Ectodermal cell (in vitro differentiated cells): ENCODE results near the gene SUSD2.
"Not testable (repeated sequence)": the region's sequence is repeated elsewhere in the genome, so short reads cannot be mapped to it uniquely, and the experiment has no call there.

Source experiments
- H3K27ac ChIP-seq: 2 replicates; pipeline ENCODE4 v1.7.0; 2013; ENCODE audit warnings: mild to moderate bottlenecking, low read depth, low read length; ENCODE audit not compliant: insufficient read depth, poor library complexity, severe bottlenecking
- H3K27me3 ChIP-seq: 2 replicates; pipeline ENCODE4 v1.7.0; 2013; ENCODE audit warnings: mild to moderate bottlenecking, low read length; ENCODE audit not compliant: insufficient read depth, control insufficient read depth, poor library complexity, severe bottlenecking
- H3K36me3 ChIP-seq: one replicate; pipeline ENCODE4 v1.7.0; 2013; ENCODE audit warnings: low read length; ENCODE audit not compliant: control insufficient read depth, insufficient read depth
- H3K4me1 ChIP-seq: one replicate; pipeline ENCODE4 v1.7.0; 2013; ENCODE audit warnings: low read length; ENCODE audit not compliant: control insufficient read depth, insufficient read depth
- H3K4me3 ChIP-seq: 2 replicates; pipeline ENCODE4 v1.7.0; 2013; ENCODE audit warnings: low read depth, low read length, control low read depth; ENCODE audit not compliant: insufficient read depth
- H3K9me3 ChIP-seq: 2 replicates; pipeline ENCODE4 v1.7.0; 2013; ENCODE audit warnings: mild to moderate bottlenecking, low read length, moderate library complexity; ENCODE audit not compliant: control insufficient read depth
- whole genome bisulfite sequencing, 2 experiments: methylation state at CpG; one replicate each; pipeline ENCODE4 v1.1.7; 2013; ENCODE audit warnings: missing lambda C conversion rate in 2 of 2; 5-methylcytosine and 5-hydroxymethylcytosine counted together

The SUSD2 gene

DNA sequence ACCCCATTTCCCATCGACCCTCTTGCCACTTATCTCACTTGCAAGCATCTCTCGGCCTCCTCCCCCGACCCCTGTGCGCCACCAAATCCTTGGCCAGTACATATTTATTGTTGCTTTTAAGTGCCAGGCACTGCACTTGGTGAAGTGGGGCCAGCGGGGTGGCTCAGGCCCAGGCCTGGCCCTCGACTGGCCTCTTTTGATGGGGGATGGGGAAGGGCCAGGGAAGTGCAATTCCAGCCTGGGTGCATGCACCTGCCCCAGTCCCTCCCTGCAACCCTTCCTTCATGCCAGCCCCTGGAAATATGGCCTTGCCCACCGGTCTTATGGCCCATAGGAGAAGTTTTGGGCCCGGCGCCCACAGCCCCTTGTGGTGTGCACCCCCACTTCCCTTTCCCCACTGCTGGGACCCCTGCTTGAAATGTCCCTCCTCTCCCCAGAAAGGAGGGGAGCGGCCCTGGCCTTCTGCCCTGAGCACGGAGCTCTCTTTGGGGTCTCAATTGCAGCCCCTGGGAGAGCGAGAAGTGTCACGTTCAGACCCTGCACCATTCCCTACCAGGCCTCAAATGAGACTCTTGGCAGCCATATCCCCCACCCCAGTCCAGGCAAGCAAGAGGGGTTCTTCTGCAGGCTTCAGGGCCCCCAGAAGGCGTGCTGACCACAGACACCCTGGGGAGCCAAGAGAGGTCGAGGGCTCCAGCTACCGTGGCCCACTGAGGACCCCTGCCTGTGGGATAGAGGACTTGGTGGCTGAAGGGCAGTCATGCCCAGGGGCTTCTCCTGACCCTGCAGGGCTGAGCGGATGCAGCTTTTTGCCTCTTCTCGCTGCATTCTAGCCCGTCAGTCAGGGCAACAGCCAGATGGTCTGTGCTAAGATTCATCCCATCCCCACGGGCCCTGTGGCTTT is 961 bp downstream of the SUSD2 start:
- WGBS, 2 experiments, result 80 to 82% methylated on average over 20 of the region's 20 CpGs
- no peak overlapping the region for H3K4me3 ChIP-seq
- H3K9me3 ChIP-seq, result no peaks in the 10 kb centered on the region
- H3K27ac ChIP-seq, result no peak overlapping the region
- H3K4me1 ChIP-seq, result peaks cover 9% of the 10 kb centered on the region
- no peaks in the 10 kb centered on the region for H3K36me3 ChIP-seq
- H3K27me3 ChIP-seq, result no peaks in the 10 kb centered on the region

DNA sequence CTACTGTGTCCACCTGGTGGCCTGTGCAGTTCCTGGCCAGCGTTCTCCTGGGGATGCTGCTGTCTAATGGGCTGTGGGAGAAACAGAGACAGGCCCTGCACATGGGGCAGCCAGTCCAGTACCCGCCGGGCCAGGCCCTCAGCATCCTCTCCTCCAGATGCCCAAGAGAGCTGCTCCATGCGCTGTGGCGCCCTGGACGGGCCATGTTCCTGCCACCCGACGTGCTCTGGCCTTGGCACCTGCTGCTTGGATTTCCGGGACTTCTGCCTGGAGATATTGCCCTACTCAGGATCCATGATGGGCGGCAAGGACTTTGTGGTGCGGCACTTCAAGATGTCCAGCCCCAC is 1.6 kb downstream of the SUSD2 start:
- not testable (repeated sequence) for H3K4me3 ChIP-seq, H3K9me3 ChIP-seq, H3K27me3 ChIP-seq, H3K4me1 ChIP-seq, H3K36me3 ChIP-seq, H3K27ac ChIP-seq
- WGBS, 2 experiments, result 94 to 95% methylated on average over 9 to 11 of the region's 11 CpGs

DNA sequence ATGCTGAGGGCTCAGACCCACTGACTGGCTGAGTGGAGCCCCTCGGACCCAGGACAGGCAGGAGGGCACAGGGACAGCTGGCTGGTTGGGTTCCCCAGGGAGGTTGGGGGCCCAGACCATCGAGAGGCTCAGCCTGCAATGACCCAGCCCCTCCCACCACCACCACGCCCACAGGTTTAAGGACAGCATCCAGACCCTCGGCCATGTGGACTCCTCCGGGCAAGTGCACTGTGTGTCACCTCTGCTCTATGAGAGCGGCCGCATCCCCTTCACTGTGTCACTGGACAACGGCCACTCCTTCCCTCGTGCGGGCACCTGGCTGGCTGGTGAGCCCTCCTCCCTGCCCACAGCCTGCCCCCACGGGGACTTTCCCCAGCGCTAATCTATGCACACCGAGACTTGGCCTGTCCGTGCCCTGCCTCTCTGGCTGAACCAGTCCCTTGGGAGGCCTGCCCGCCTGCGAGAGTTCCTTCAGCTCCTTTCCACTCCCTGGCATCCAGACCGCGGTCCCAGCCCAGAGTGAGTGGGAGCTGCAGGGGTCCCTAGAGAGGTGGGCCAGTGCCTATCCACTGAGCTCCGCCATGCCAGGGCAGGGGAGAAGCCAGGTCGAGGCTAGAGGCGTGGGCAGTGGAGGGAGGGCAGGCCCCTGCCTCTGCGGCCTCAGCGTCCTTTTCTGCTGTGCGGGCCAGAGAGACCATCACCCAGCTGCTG is 2.2 kb downstream of the SUSD2 start:
- Histone ChIP-seq H3K4me1 (peaks cover 9% of the 10 kb centered on the region), H3K36me3 (no peaks in the 10 kb centered on the region), H3K9me3 (no peaks in the 10 kb centered on the region), H3K4me3 (no peak overlapping the region), H3K27ac (no peak overlapping the region), H3K27me3 (no peaks in the 10 kb centered on the region)
- WGBS, 2 experiments, result 93 to 94% methylated on average over 24 of the region's 24 CpGs

DNA sequence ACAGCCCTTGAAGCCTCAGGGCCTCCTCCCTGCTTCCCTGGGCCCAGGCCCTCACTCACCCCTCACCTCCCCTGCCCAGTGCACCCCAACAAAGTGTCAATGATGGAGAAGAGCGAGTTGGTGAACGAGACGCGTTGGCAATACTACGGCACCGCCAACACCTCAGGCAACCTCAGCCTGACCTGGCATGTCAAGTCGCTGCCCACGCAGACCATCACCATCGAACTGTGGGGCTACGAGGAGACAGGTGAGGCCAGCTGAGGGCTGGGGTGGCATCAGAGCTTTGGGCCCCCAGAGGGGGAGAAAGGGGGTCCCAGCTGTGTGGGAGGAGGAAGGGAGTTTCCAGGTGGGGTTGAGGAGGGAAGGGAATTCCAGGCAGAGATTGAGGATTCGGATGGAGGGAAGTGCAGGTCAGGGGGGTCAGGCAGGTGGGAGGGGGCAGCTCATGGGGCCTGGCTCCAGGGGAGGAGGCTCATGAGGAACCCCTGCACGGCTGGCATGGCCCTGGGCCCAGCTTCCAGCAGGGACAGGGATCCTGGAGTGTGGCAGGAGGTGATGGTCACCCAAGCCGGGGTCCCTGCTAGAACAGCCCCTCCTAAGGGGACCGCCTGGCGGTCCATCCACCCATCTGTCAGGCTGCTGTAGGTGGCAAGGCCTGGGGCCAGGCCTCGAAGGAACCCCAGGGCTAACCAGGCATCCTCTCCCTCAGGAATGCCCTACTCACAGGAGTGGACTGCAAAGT is 2.9 kb downstream of the SUSD2 start:
- Histone ChIP-seq H3K27ac (no peak overlapping the region), H3K36me3 (no peaks in the 10 kb centered on the region), H3K9me3 (no peaks in the 10 kb centered on the region), H3K4me1 (peaks cover 9% of the 10 kb centered on the region), H3K27me3 (no peaks in the 10 kb centered on the region), H3K4me3 (no peak overlapping the region)
- WGBS, 2 experiments, result 93 to 96% methylated on average over 16 of the region's 16 CpGs

DNA sequence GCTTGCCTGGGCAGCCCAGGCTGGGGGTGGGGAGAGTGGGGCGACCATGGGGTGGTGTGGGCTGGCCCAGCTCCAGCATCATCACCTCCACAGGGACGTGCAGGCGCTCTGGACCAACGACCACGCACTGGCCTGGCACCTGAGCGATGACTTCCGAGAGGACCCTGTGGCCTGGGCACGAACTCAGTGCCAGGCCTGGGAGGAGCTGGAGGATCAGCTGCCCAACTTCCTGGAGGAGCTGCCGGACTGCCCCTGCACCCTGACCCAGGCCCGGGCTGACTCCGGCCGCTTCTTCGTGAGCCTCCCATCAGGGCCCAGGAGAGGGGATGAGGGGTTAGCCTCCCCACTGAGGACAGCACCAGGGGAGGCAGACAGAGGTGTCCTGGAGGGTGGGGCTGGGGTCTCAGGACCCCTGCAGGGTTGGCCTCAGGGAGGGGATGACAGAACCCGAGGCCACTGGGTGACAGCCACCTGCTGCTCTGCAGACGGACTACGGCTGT is 3.8 kb downstream of the SUSD2 start:
- H3K4me3 ChIP-seq, result no peak overlapping the region
- H3K36me3 ChIP-seq, result no peaks in the 10 kb centered on the region
- peaks cover 9% of the 10 kb centered on the region for H3K4me1 ChIP-seq
- no peaks in the 10 kb centered on the region for H3K9me3 ChIP-seq
- 95 to 96% methylated on average over 16 of the region's 16 CpGs for WGBS, 2 experiments
- H3K27me3 ChIP-seq, result no peaks in the 10 kb centered on the region
- no peak overlapping the region for H3K27ac ChIP-seq

DNA sequence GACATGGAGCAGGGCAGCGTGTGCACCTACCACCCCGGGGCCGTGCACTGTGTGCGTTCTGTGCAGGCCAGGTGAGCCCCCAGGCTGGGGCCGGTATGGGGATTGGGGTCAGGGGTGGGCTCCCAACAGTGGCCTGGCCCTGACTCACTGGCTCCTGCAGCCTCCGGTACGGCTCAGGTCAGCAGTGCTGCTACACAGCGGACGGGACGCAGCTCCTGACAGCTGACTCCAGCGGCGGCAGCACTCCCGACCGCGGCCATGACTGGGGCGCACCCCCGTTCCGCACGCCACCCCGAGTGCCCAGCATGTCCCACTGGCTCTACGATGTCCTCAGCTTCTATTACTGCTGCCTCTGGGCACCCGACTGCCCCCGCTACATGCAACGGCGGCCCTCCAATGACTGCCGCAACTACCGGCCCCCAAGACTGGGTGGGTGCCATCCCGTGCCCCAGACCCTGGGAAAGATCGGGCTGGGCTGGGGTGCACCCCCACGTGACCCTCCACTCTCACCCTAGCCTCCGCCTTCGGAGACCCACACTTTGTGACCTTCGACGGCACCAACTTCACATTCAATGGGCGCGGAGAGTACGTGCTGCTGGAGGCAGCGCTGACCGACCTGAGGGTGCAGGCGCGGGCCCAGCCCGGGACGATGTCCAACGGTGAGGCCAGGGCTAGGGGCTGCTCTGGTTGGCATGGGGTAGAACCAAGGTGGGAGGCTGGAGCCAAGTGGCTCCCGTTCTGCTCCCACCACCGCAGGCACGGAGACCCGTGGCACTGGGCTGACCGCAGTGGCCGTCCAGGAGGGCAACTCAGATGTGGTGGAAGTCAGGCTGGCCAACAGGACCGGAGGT is 4.4 kb downstream of the SUSD2 start:
- H3K36me3 ChIP-seq, result no peaks in the 10 kb centered on the region
- WGBS, 2 experiments, result 95% methylated on average over 51 of the region's 51 CpGs
- peaks cover 9% of the 10 kb centered on the region for H3K4me1 ChIP-seq
- H3K9me3 ChIP-seq, result no peaks in the 10 kb centered on the region
- no peak overlapping the region for H3K27ac ChIP-seq
- H3K4me3 ChIP-seq, result no peak overlapping the region
- no peaks in the 10 kb centered on the region for H3K27me3 ChIP-seq

DNA sequence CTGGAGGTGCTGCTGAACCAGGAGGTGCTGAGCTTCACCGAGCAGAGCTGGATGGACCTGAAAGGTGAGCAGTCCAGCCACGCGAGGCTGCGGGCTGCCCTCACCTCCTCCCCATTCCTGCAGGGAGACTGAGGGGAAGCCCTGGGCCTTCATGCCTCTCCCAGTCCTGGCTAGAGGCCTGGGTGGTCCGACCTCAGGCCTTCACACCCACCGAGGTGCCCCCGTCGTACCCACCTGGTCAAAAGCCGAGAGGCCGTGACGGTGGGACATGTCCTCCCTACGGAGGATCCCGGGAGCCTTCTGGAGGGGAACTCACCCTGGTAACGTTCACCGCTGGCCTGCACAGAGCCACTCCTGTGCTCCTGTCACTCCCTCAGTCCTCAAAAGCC is 5.1 kb downstream of the SUSD2 start:
- H3K9me3 ChIP-seq, result no peaks in the 10 kb centered on the region
- H3K4me3 ChIP-seq, result no peak overlapping the region
- WGBS, 2 experiments, result 93% methylated on average over 15 of the region's 15 CpGs
- H3K27me3 ChIP-seq, result no peaks in the 10 kb centered on the region
- no peak overlapping the region for H3K27ac ChIP-seq
- peaks cover 9% of the 10 kb centered on the region for H3K4me1 ChIP-seq
- H3K36me3 ChIP-seq, result no peaks in the 10 kb centered on the region

DNA sequence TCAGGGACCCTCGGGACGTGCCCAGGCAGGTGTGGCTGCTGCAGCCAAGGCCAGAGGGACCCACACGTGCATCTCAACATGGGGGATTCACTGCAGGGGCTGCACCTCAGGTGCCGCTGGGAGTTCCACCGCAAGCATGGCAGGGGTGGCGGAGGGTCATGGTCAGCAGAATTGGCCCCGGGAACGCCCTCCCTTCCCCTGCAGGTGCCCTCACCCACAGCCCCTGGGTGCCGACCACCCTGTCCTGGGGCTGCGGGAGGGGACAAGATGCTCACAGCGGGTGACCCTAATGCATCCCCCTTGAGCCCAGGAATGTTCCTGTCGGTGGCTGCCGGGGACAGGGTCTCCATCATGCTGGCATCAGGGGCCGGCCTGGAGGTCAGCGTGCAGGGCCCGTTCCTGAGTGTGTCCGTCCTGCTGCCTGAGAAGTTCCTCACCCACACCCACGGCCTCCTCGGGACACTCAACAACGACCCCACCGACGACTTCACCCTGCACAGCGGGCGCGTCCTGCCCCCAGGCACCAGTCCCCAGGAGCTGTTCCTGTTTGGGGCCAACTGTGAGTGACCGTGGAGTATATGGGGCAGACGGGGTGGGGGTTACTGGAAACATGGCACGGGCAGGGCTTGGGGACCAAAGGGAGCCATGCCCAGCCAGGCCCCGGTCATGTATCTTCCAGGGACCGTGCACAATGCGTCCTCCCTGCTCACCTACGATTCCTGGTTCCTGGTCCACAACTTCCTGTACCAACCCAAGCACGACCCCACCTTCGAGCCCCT is 5.8 kb downstream of the SUSD2 start:
- no peaks in the 10 kb centered on the region for H3K27me3 ChIP-seq
- peaks cover 2% of the 10 kb centered on the region for H3K4me1 ChIP-seq
- H3K27ac ChIP-seq, result no peak overlapping the region
- no peaks in the 10 kb centered on the region for H3K36me3 ChIP-seq
- H3K4me3 ChIP-seq, result no peak overlapping the region
- no peaks in the 10 kb centered on the region for H3K9me3 ChIP-seq
- WGBS, 2 experiments, result 93% methylated on average over 34 of the region's 34 CpGs
